Measurements from ENCODE around the gene BAD. TPM values are rescaled to one million over a fixed set of nuclear protein-coding genes. Genes with fewer than 3 reads are reported as not detected.

The BAD gene
- total RNA-seq, 1 experiment from 2014 or later: 34.7 TPM

- TF ChIP-seq ZNF219 (CRISPR knock-in tag; IDR thresholded peaks at IDR 0.05; ENCODE audit: borderline replicate concordance) (no peak), KAT7 (CRISPR knock-in tag; IDR thresholded peaks at IDR 0.05; ENCODE audit: borderline replicate concordance) (peak; percentile 68; the same call in 1 of the 2 replicates), PRDM15 (CRISPR knock-in tag; IDR thresholded peaks at IDR 0.05) (no peak), NFATC4 (CRISPR knock-in tag; IDR thresholded peaks at IDR 0.05) (no peak), FOXP1 (CRISPR knock-in tag; IDR thresholded peaks at IDR 0.05; ENCODE audit: borderline replicate concordance) (no peak; the same call in 1 of the 2 replicates), ATF2 (CRISPR knock-in tag; IDR thresholded peaks at IDR 0.05; ENCODE audit: borderline replicate concordance, low read depth) (no peak), ZNF671 (CRISPR knock-in tag; IDR thresholded peaks at IDR 0.05) (no peak), ZNF317 (CRISPR knock-in tag; IDR thresholded peaks at IDR 0.05; ENCODE audit: borderline replicate concordance, low read depth) (no peak), IRF1 (CRISPR knock-in tag; IDR thresholded peaks at IDR 0.05) (no peak), CDX4 (CRISPR knock-in tag; IDR thresholded peaks at IDR 0.05; ENCODE audit: borderline replicate concordance) (no peak), GRHL2 (CRISPR knock-in tag; IDR thresholded peaks at IDR 0.05; ENCODE audit: insufficient replicate concordance, severe bottlenecking) (no peak), ATF3 (CRISPR knock-in tag; conservative IDR thresholded peaks at IDR 0.05) (no peak), NR3C1 (CRISPR knock-in tag; conservative IDR thresholded peaks at IDR 0.05; ENCODE audit: low read depth) (no peak), ETV6 (CRISPR knock-in tag; IDR thresholded peaks at IDR 0.05) (no peak), CBFB (CRISPR knock-in tag; IDR thresholded peaks at IDR 0.05; ENCODE audit: low read depth) (no peak), ZNF138 (CRISPR knock-in tag; conservative IDR thresholded peaks at IDR 0.05) (no peak), FOXP4 (CRISPR knock-in tag; IDR thresholded peaks at IDR 0.05) (no peak; the same call in 1 of the 2 replicates), ESRRA (CRISPR knock-in tag; IDR thresholded peaks at IDR 0.05; ENCODE audit: borderline replicate concordance) (0 out of 2 replicates have a peak, but pooled peaks have one; percentile 57), ZNF532 (CRISPR knock-in tag; IDR thresholded peaks at IDR 0.05; ENCODE audit: borderline replicate concordance) (no peak), SOX15 (CRISPR knock-in tag; IDR thresholded peaks at IDR 0.05) (no peak), NR1H2 (CRISPR knock-in tag; IDR thresholded peaks at IDR 0.05) (no peak), TCF7 (CRISPR knock-in tag; IDR thresholded peaks at IDR 0.05; ENCODE audit: low read depth) (no peak)
Observed at GRCh38 chr11:64241491-64242374, 42.7 kb downstream of the BAD start (continued).
